Ammon's horn (tissue), 1 donor: ENCODE measurements around the gene KCNK15.
"Not testable (repeated sequence)": the region's sequence is repeated elsewhere in the genome, so short reads cannot be mapped to it uniquely, and the experiment has no call there.

Source experiments
- DNase-seq: peaks from one replicate; pipeline ENCODE4 v3.0.0-alpha.2; 2016; ENCODE audit warnings: low spot score

The KCNK15 gene

DNA sequence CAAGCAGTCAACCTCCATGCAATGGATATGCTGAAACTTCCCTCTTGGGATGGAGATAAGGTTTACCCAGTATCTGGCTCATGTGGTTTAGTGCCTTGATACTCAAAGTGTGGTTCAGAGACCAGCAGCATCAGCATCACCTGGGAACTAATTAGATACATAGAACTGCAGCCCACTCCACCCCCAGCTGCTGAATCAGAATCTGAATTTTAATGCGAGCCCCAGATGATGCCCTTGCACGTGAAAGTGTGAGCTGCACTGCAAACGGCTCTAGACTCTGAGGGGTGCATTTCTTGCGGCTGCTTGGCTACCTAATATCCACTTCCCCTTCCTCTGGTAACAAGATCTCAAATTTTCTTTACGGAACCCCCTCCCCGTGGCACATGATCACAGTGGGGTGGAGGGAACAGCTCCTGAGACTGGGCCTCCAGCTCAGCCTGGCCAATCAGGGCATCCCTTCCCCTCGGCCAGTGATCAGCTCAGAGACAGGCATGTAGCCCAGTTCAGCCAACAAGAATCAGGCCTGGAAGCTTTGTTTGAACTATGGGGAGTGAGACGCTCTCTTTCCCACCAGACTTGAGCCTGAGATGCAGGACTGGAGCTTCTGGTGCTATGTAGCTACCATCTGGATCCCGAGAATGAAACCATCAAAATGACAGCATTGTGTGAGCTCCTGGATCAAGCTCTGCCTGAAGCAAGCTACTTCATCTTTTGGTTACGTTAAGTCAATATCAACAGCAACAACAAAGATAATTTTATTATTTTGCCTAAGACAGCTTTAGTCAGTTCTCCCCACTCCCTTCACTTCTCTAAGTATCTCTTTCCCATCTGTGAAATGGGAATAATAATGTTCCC, 12.8 kb downstream of the KCNK15 start:
- DNase-seq, result no peak

DNA sequence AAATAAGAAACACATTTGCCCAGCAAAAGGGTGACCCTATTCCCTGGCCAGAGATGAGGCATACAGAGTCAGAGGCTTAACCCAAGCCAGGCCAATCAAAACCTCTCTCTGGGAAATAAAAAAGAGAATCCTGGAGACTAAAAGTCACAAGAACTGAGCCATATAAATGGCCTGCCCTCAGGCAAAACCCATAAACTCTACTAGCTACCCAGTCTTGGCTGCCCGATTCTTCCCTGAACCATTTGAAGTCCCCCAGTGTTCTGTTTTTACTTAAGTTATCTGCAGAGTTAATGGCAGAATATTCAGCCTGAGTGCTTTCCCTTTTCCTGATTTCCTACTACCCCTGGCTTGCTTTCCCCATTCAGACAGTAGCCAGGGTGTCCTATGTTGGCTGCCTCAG, 13.9 kb downstream of the KCNK15 start:
- DNase-seq, result no peak

DNA sequence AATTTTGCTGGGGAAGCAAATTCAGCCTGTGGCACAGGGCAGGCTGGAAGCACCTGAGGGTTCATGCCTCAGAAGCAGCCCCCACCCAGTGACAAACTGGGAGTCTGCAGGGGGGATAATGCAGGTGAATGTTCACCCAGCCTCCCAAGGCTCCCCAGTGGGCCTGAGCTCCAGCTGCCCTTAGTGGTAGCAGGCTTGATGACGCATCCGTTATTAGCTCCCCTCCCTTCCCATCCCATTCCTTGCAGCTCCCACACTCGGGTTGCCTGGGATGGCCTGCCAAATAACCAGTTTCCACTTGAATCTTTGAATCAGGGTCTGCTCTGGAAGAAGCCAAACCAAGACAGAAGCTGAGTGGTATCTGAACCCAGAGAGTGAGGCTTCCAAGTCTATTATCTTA, 15.8 kb downstream of the KCNK15 start:
- no peak for DNase-seq

DNA sequence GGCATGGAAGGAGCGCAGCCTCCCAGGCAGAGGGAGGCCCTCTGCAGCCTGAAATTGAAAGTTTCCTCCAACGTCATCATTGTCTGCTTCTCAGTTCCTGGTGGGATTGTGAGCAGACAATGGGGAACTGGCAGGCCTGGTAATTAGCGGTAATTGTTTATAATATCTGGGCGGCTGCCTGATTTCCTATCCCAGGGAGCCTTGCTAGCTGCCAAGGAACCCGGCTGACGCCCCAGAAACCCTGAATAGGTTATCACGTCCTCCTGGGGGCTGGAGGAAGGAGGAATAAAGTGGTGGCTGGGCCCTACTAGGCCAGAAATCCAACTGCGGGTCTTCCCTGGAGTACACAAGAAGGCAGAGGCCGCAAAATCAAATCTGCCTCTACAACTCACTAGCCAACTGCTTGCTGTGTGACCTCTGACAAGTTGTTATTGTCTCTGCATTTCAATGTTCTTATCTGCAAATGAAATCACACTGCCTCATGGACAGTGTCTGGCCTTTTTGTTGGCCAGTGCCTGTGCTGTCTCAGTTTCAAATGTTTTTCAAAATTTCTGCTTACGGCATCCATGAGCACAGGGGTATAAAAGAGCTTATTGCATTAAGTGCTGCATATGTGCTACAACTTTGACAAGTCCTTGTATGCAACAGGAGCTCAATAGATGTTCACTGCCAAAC, 16.9 kb downstream of the KCNK15 start:
- DNase-seq, result no peak

DNA sequence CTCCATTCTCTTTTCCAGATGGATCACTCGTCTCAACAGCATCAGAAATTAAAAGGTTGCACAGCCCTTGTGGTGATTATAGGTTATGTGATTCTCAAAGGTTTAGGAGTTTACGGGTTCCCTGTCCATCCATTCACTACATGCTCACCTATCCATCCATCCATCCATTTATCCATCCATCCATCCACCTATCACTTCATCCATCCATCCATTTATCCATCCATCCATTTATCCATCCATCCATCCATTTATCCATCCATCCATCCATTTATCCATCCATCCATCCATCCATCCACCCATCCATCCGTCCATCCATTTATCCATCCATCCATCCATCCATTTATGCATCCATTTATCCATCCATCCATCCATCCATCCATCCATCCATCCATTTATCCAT, 18.1 kb downstream of the KCNK15 start:
- DNase-seq, result not testable (repeated sequence)

DNA sequence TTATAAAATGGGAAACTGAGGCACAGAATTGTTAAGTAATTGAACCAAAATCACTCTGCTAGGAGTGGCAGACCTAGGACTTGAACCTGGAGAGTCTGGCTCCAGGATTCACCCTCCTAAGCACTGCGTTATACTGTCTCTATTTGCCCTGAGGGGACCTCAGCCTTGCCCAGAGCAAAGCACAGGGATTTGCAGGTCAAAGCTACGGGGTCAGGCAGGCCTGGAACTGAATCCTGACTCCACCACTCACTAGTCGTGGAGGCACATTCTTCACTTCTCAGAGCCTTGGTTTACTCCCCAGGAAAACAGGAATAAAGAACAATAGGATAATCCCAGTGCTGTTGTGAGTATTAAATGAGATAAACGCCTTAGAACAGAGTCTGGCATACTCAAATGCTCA, 19.4 kb downstream of the KCNK15 start:
- no peak for DNase-seq

DNA sequence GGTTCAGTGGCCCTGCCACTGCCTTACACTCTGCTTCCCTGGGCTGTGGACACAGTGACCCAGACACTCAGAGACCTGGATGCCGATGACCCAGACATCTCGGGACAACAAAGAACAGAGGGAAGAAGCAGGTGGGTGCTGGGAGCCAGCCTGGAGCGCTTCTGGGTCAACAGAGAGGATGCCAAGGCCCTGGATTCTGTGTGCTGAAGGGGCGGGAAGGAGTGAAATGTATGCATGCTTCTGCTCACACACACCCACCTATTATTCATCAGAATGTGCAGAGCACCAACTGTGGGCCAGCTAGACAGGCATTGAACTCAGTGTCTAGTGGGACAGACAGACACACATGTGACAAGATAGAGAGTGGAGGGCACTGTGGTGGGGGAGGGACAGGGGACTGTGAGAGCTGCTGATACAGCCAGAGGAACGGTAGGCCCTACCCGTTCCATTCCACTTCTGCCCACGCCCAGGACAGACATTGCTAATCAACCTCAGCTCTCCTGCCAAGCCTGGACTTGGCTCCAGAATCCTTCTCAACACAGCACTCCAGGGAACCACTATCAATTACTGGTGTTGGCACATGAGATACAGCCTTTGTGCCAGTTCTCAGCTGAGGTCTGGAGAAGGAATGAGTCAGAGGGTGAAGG, 20.2 kb downstream of the KCNK15 start:
- DNase-seq, result peak; percentile 22

DNA sequence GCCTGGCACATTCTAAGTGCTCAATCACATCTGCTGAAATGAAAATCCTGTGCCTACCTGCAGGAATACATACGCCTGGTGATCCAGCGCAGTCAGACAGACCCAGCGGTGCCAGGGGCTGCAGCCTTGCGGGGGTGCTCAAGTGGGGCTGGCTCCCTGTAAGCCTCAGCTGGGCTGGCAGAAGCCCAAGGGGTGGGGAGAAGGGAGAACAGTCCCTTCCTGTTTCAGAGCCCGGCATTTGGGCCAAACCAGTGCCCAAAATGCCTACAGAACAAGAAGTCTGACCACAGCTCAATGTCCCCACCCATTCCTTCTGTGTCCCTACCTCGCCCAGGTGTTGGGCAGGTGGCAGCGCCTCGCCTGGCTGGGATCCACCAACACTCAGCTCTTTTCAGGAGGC, 22.6 kb downstream of the KCNK15 start:
- DNase-seq, result no peak

DNA sequence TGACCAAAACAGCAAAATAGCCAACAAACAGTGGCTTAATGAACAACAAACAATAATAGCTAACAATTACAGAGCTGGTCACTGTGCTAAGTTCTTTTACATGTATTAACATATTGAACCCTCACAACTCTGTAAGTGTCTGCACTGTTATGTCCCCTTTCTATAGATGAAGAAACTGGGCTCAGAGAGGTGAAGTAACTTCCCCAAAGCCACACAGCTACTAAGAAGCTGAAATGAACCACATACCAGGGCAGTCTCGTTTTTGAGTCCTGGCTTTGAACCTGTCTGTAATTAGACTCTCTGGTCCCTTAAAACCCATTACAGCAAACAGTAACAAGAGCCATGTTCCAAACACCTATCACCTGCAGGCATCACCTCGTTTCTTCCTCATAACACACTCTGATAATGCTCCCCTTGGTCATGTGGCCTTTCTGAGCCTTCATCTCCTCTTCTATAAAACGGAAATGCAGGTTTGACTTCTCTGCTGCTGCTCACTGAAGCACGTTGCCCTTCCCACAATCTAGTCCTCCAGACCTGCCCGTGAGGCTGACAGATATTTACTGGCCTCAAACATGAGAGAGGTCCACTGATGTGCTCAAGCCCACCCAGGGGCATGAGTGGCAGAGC, 23.3 kb downstream of the KCNK15 start:
- no peak for DNase-seq

DNA sequence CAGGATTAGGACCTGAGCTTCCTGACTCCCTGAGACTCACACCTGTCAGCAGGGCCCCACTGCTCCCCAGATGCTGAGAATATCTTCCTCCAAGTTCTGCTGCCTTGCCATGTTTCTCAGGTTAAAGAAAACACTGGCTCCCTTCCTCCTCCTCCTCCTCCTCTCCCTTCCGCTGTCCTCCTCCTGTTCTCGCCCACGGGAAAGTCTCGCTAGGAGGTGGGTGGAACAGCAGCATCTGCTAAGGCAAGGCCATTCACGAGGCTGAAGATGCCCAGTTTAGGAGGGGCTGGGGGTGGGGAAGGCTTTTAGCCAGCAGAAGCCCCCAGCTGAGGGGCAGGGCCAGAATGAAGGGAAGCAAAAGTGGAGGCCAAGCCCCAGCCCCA, 23.8 kb downstream of the KCNK15 start:
- DNase-seq, result no peak

DNA sequence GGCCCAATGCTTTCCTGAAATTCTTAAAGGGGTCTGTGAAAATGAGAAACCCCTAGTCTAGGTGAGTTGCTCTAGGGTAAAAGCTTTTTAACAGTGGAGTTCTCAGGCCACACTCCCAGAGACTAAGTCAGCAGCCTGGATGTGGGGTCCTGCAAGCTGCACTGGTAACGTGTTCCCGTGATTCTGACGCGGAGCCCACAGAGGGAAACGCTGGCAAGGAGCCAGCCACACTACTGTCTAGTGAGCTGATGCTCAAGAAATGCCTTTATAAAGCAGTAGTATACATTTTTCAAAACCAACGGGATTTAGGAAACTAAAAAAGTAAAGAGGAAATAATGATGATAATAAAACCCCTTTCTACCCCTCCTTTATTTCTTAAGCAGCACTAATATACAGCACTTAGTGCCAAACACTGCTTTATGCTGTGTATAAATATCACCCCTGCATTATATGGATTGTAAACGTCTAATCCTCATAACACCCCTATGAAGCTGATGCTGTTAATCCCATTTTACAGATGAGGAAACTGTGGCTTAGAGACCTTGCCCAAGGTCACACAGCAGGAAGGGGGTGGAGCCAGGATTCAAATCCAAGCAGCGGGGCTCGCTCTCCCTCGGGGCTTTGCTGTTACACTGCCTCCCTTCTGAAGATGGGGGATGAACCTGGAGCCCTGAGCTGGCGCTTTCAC, 25.0 kb downstream of the KCNK15 start:
- DNase-seq, result no peak

DNA sequence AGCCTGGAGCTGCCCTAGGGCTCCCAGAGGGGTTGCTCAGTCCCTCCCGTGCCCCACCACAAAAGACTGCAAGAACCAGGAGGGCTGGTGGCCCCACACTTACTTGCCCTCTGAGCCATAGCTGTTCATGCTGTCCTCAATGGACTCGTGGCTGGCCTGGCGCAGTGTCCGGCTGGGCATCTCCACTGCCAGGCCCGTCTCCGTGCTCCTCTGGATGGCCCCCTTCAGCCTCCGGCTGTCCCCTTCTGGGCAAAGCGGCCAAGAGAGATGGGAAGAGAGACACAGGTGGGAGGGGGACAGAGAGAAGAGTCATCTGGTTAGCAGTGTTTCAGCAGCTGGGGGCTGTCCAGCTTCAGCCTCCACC, 25.5 kb downstream of the KCNK15 start:
- no peak for DNase-seq

DNA sequence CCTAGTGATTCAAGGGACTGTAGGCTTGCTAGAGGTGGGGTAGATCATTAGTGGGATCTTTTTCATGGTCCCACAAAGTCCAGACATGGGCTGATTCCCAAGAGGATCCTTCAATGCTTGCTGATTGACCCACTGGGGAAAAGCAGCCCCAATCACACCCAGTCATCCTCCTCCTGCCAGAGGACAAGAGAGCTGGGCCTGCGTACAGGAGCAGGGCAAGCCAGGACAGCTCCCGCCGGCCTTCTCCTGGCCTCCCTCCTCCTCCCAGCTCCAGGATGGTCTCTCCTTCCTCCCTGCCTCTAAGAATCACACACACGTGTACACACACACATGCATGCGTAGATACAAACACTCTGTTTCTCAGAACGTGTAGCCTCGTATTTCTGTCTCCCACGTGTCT, 27.0 kb downstream of the KCNK15 start:
- DNase-seq, result no peak

DNA sequence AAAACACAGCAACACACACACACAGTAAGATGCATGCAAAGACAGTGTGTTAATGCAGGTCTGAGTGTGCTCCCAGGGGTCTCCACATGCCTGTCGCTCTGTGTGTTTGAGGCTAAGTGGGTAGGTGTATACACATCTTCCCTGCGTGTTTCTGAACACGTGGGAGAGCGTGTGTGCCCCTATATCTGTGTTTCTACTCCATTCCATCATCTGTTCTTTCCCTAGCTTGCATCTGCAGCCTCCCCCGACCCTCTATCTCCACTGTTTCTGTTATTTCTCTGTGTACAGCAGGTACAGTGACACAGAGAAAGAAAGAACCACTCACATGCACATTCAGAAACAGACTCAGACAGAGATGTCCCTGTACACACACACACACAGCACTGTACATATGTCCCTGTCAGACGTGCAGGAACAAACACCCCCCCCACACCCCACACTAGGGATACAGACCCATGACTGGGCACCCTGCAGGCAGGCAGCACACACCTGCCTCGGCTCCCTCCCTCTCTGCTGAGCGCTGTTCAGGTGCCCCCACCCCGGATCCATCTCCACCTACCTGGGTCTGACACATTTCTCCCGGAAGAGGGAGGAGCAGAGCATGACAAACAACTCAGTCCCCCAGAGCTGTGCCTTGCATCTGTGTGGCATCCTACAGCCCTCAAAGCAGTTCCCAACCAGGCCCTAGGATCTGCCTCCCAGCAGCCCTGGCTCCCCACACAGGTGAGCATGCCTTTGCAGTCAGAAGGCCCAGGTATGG, 27.6 kb downstream of the KCNK15 start:
- peak; percentile 41 for DNase-seq

DNA sequence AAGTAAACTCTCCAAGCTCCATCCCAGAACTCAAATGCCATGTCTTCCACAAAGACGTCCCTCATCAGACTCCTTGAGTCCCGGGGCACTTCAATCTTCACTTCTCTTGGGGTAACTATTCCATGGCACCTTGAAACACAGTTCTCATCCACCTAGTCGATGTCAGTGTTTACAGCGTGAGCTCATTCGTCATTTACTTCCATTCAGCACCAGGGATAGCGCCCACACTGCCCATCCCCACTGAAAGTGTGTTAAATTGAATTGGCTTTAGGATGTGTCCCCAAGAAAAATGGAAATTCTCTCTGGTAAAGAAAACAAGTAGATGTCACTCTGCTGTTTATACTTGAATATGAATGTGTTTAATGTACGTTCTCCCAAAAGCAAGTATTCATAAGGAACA, 31.3 kb downstream of the KCNK15 start:
- DNase-seq, result no peak

DNA sequence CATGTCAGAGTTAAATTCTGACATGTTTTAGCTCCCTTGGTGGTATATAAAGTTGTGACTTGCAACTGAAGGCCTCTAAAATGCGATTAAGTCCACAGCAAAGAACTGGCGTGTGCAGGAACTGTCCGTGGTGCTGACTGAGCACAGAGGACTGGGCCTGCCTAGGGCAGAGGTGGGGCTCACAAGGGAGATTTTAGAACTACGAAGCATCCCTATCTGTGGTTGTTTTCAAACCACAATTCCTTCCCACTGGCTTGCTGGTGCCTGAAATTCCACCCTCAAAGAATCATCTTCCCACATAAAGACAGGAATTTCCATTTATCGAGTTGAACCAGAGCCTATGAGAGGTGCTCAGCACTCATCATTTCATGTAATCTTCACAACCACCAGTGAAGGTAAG, 34.6 kb downstream of the KCNK15 start:
- no peak for DNase-seq

DNA sequence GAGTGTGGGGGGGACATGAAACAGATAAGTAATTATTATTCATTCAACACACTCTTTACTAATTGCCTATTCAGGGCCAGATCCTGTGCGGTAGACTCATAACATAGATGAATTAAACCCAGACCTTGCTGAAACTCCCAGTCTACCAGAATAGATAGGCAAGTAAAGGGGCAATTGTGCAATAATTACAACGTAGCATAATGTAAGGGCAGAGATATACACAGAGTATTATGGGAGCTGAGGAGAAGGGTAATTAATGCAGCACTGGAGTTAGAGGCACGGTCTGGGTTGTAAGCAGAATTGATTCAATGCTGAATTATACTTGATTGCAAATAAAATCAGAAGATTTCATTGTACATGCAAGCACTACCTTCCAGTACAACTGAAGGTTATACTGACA, 35.5 kb downstream of the KCNK15 start:
- DNase-seq, result no peak

DNA sequence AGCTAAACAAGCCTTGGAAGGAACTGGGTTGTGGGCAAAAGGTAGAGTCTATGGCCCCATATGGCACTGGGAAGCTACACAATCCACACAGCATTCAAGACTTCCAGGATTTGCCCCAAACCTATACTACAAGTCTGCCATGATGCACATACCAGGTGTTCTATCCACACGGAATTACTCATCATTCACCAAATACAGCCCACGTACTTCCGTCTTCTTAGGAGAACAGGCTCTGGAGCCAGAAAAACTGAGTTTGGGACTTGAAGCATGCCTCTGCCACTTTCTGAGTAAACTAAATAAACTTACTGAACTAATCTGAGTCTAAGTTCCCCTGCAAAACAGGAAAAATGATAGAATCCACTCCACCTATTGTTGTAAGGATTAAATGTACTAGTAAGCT, 36.1 kb downstream of the KCNK15 start:
- DNase-seq, result no peak

DNA sequence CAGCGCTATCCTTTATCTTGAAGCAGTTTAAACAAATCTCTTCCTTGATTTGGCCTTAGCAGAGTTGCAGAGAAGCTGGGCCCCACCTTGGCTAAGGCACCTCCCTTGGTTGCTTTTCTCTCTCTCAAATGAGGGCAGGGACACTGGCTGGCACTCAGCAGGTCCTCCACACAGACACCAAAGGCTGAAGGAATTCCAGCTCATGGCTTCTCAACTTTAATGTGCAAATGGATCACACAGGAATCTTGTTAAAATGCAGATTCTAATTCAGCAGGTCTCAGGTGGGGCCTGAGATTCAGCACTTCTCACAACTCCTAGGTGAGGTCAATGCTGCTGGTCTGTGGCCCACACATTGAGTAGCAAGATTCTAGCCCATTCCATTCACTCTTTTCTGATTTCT, 39.0 kb downstream of the KCNK15 start:
- no peak for DNase-seq

DNA sequence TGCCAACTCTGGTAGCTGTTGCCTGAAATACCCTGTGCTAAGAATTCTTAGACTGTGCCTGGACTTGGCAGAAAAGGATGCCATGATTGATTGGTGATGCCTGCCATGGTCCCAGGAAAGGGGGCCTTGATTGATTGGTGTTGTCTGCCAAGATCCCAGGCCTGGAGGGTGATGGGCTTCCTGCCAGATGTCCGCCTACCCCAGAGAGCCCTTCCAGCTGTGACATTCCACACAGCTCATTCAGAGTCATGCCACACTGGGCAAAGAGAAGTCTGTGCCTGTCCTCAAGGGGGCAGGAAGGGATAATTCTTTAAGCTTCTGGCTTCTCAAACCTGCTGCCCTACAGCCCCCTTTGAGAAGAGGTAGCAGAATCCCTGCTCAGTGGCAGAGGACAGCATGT, 40.1 kb downstream of the KCNK15 start:
- no peak for DNase-seq

DNA sequence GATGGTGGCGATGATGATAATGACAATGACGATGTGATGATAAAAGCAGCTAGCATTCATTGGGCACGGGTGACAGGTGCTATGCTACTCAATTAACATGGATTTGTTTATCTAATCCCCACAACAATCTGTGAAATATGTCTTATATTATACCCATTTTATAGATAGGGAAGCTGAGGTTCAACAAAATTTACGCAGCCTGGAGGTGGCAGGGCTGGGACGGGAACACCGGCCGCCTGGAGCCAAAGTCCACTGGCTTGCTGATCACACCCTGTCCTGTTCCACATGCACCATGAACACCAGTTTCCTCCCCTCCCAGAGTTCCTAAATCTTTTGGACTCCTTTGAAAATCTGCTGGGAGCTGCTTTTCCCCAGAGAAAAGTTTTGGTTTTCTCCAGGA, 41.6 kb downstream of the KCNK15 start:
- no peak for DNase-seq
